Upper lobe of right lung (tissue), 1 donor: Measurements from ENCODE around the gene GDAP1L1. TPM values are rescaled to one million over a fixed set of nuclear protein-coding genes. Genes with fewer than 3 reads are reported as not detected.

ENCODE experiments used
- ATAC-seq: fragments of 200-7000 bp; cut with Tn5 transposase; one replicate; pipeline ENCODE4 v1.9.1; 2020; ENCODE audit warnings: mild to moderate bottlenecking, moderate library complexity
- DNase-seq: peaks from one replicate; pipeline ENCODE4 v3.0.0-alpha.2; 2020
- H3K27ac ChIP-seq: fragments of 200-600 bp; one replicate; pipeline ENCODE4 v1.8.0; 2022
- H3K27me3 ChIP-seq: fragments of 200-600 bp; one replicate; pipeline ENCODE4 v1.8.0; 2022; ENCODE audit warnings: mild to moderate bottlenecking
- H3K36me3 ChIP-seq: fragments of 200-600 bp; one replicate; pipeline ENCODE4 v1.8.0; 2022
- H3K4me1 ChIP-seq: fragments of 200-600 bp; one replicate; pipeline ENCODE4 v1.8.0; 2022
- H3K4me3 ChIP-seq: fragments of 200-600 bp; one replicate; pipeline ENCODE4 v1.8.0; 2022; ENCODE audit warnings: mild to moderate bottlenecking
- H3K9me3 ChIP-seq: fragments of 200-600 bp; one replicate; pipeline ENCODE4 v1.8.0; 2022
- intact Hi-C: fragments of 100-400 bp; cut with DNase I; formaldehyde crosslinking; loops from one replicate; pipeline ENCODE4 v1.11.0; 2022
- total RNA-seq: library from RNA; stranded (reverse); fragmentation: NEBNext Ultra II Directional; extraction: Animal tissue kit (Norgen Biotek cat#: 25700); gene quantifications from one replicate; pipeline ENCODE4 v1.2.1, GENCODE V29; 2021
- TF ChIP-seq, protein P1 (sequence below): fragments of 200-600 bp; IDR thresholded peaks from one replicate; pipeline ENCODE4 v1.8.0; 2022; ENCODE audit warnings: antibody characterized with exemption
- donor health status: DM: no; HTN: yes; CAD: no; lungs with severe emphysema.

The GDAP1L1 gene
- total RNA-seq, 1 donor from 2014 or later, result not detected

DNA sequence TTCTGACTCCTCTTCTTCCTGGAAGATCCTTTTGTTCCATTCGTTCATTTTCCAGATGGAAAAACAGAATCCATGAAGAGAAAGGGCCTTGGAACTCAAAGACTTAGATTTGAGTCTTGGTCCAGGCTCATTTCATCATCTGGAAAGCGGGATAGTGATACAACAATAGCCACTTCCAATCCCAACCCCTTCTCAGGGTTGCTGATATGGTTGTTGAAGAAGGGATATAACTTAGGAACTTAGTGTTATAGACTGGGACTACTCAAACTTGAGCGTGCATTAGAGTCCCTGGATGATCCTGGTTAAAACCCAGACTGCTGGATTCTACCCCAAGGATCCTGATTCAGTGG lies 1.3 kb downstream of the GDAP1L1 start:
- Histone ChIP-seq H3K27ac (no peak overlapping the region), H3K4me3 (no peak overlapping the region), H3K27me3 (peaks cover 12% of the 10 kb centered on the region), H3K4me1 (peaks cover 4% of the 10 kb centered on the region), H3K36me3 (no peaks in the 10 kb centered on the region), H3K9me3 (no peaks in the 10 kb centered on the region)
- no peak for ATAC-seq
- TF ChIP-seq, protein P1, sequence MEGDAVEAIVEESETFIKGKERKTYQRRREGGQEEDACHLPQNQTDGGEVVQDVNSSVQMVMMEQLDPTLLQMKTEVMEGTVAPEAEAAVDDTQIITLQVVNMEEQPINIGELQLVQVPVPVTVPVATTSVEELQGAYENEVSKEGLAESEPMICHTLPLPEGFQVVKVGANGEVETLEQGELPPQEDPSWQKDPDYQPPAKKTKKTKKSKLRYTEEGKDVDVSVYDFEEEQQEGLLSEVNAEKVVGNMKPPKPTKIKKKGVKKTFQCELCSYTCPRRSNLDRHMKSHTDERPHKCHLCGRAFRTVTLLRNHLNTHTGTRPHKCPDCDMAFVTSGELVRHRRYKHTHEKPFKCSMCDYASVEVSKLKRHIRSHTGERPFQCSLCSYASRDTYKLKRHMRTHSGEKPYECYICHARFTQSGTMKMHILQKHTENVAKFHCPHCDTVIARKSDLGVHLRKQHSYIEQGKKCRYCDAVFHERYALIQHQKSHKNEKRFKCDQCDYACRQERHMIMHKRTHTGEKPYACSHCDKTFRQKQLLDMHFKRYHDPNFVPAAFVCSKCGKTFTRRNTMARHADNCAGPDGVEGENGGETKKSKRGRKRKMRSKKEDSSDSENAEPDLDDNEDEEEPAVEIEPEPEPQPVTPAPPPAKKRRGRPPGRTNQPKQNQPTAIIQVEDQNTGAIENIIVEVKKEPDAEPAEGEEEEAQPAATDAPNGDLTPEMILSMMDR, result no peak
- intact Hi-C loops, result no loop called here
- no peak for DNase-seq

DNA sequence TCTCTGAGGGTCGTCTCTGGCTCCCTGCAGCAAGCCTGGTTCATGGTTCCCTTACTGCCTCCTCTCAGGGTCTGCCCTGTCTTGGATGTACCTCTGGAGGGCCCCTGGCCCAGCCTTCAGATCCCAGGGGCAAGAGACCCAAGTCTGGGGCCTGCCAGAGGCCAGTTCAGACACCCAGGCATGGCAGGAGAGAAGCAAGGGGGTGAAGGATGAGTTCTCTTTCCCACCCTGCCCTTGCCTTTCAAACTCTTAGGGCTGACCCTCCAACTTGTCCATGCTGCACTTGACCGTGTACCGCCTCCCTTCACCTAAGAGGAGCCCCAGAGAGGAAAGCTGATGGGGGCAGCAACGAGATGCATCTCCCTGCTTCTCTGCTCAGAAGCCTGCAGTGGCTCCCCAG lies 4.2 kb downstream of the GDAP1L1 start:
- Histone ChIP-seq H3K4me1 (peaks cover 4% of the 10 kb centered on the region), H3K9me3 (no peaks in the 10 kb centered on the region), H3K27ac (no peak overlapping the region), H3K36me3 (no peaks in the 10 kb centered on the region), H3K27me3 (peaks cover 12% of the 10 kb centered on the region), H3K4me3 (no peak overlapping the region)
- ATAC-seq (no peak), DNase-seq (no peak)
- TF ChIP-seq, protein P1, result no peak
- intact Hi-C loops, result no loop called here

DNA sequence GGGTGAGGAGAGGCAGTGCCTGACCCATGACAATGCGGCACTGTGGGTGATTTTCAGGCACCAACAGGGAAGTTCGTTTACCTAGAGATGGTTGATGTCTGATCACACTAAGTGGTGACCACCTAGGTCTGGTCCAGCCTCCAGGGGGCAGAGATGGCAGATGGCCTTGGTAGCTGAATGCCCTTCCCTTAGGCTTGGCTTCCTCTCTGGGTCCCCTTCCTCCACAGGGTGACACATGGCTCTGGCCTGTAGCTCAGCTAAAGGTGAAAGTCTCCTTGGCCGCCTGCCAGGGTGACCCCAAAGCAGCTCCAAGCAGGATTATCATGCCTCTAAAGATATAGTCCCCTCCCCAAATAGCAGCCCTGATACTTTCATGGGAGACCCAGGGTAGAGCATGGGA lies 6.4 kb downstream of the GDAP1L1 start:
- intact Hi-C loops, result no loop called here
- TF ChIP-seq, protein P1, result no peak
- no peaks in the 10 kb centered on the region for H3K4me1 ChIP-seq
- H3K36me3 ChIP-seq, result no peaks in the 10 kb centered on the region
- no peak overlapping the region for H3K4me3 ChIP-seq
- ATAC-seq (no peak), DNase-seq (no peak)
- no peak overlapping the region for H3K27ac ChIP-seq
- no peaks in the 10 kb centered on the region for H3K27me3 ChIP-seq
- H3K9me3 ChIP-seq, result no peaks in the 10 kb centered on the region

DNA sequence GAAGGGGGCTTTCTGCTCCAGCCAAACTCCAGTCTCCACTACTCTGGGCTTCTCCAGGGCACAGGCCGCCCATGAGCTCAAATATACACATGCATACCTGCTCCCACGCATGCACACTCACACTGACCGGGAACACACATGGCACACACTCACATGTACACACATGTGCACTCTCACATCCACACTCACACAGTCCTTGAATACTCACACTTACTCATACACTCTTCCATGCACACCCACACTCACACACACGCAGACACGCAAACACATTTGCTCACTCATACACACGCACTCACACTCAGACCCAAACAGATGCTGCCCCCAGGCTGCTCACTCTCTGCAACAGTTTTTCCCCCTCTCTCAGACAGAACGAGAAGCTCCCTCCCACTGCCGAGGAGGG lies 7.0 kb downstream of the GDAP1L1 start:
- no peak for ATAC-seq
- intact Hi-C loops, result no loop called here

DNA sequence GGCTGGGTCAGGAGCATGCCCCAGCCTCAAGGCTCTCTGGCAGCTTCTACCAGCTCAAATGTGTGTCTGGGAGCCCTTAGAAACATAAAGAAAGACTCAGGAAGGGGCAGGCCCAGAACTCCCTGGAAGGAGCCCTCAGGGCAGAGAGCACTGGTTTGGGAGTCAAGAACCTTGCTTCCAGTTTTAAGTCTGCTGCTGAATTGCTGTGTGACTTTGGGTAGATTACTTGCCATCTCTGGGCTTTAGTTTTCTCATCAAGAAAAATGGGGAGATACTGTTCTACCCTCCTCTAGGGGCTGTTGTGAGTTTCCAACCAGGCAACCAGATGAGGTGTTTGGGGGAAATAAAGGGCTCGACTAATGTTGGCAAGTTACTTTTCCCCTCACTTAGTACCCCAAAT lies 8.8 kb downstream of the GDAP1L1 start:
- Histone ChIP-seq H3K36me3 (no peaks in the 10 kb centered on the region), H3K9me3 (no peaks in the 10 kb centered on the region), H3K4me3 (no peak overlapping the region), H3K27ac (no peak overlapping the region), H3K4me1 (no peaks in the 10 kb centered on the region), H3K27me3 (no peaks in the 10 kb centered on the region)
- ATAC-seq (no peak), DNase-seq (no peak)
- intact Hi-C loops, result no loop called here
- TF ChIP-seq, protein P1, result no peak

More for the DNA sequence above, 7.0 kb downstream of the GDAP1L1 start:
- TF ChIP-seq, protein P1, result no peak
- Histone ChIP-seq H3K36me3 (no peaks in the 10 kb centered on the region), H3K9me3 (no peaks in the 10 kb centered on the region), H3K27me3 (no peaks in the 10 kb centered on the region), H3K4me3 (no peak overlapping the region), H3K27ac (no peak overlapping the region), H3K4me1 (no peaks in the 10 kb centered on the region)
- no peak for DNase-seq

DNA sequence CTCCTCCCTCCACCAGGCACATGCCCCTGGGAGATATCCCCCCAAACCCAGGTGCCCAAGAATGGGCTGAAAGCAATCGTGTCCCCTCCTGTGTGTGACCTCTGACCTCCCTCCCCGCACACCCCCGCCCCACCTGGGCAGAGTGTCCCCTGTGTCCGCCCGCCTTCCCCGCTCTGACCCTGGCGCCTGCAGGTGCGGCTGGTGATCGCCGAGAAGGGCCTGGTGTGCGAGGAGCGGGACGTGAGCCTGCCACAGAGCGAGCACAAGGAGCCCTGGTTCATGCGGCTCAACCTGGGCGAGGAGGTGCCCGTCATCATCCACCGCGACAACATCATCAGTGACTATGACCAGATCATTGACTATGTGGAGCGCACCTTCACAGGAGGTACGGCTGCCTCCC lies 9.9 kb downstream of the GDAP1L1 start:
- intact Hi-C loops, result no loop called here
- Histone ChIP-seq H3K27me3 (no peaks in the 10 kb centered on the region), H3K4me1 (no peaks in the 10 kb centered on the region), H3K36me3 (no peaks in the 10 kb centered on the region), H3K9me3 (no peaks in the 10 kb centered on the region), H3K27ac (no peak overlapping the region), H3K4me3 (no peak overlapping the region)
- ATAC-seq (no peak), DNase-seq (no peak)
- TF ChIP-seq, protein P1, result no peak
